HepG2 (cell line): ENCODE measurements around the gene TENT4B. TPM values are rescaled to one million over a fixed set of nuclear protein-coding genes. Genes with fewer than 3 reads are reported as not detected.
A peak's percentile ranks its signal among the peaks of the same experiment; 100 is the strongest.

ENCODE experiments used
- CBFB ChIP-seq: sonication (generic); formaldehyde crosslinking; IDR thresholded peaks from 2 replicates; pipeline ENCODE4 v1.4.0; 2020; ENCODE audit warnings: missing genetic modification reagents
- CHD2 ChIP-seq: IDR thresholded peaks from 2 replicates; pipeline ENCODE4 v1.6.1; 2011; ENCODE audit warnings: low read depth, low read length, improper control_type of control experiment
- ETV5 ChIP-seq: IDR thresholded peaks from 2 replicates; pipeline ENCODE4 v1.6.1; 2018; ENCODE audit warnings: missing biosample characterization, missing genetic modification reagents, inconsistent platforms, borderline replicate concordance
- HHEX ChIP-seq: IDR thresholded peaks from 2 replicates; pipeline ENCODE4 v1.6.1; 2016; ENCODE audit warnings: control low read depth
- HOXA5 ChIP-seq: sonication (generic); formaldehyde crosslinking; IDR thresholded peaks from 2 replicates; pipeline ENCODE4 v1.4.0; 2020; ENCODE audit warnings: missing genetic modification reagents
- HOXA9 ChIP-seq: sonication (generic); formaldehyde crosslinking; IDR thresholded peaks from 2 replicates; pipeline ENCODE4 v1.8.1; 2022; ENCODE audit warnings: missing genetic modification reagents, mild to moderate bottlenecking, moderate library complexity, borderline replicate concordance
- IRX3 ChIP-seq: sonication (generic); formaldehyde crosslinking; IDR thresholded peaks from 2 replicates; pipeline ENCODE4 v1.8.1; 2023; ENCODE audit warnings: mild to moderate bottlenecking, low read depth, missing genetic modification reagents, borderline replicate concordance
- KDM5A ChIP-seq: fragments of 200-600 bp; sonication (generic); IDR thresholded peaks from 2 replicates; pipeline ENCODE4 v1.7.0; 2018; ENCODE audit warnings: antibody characterized with exemption, mild to moderate bottlenecking, low read length, borderline replicate concordance
- KDM5B ChIP-seq: sonication (generic); formaldehyde crosslinking; IDR thresholded peaks from 2 replicates; pipeline ENCODE4 v1.4.0; 2020; ENCODE audit warnings: missing genetic modification reagents, mild to moderate bottlenecking, borderline replicate concordance
- MED1 ChIP-seq: sonication (generic); formaldehyde crosslinking; IDR thresholded peaks from 2 replicates; pipeline ENCODE4 v1.4.0; 2020; ENCODE audit warnings: missing genetic modification reagents
- MXD3 ChIP-seq: IDR thresholded peaks from 2 replicates; pipeline ENCODE4 v1.6.1; 2016; ENCODE audit warnings: mild to moderate bottlenecking, missing biosample characterization, missing genetic modification reagents
- NFATC3 ChIP-seq: sonication (generic); formaldehyde crosslinking; IDR thresholded peaks from 2 replicates; pipeline ENCODE4 v1.5.1; 2020; ENCODE audit warnings: mild to moderate bottlenecking, missing genetic modification reagents
- PATZ1 ChIP-seq: sonication (generic); formaldehyde crosslinking; IDR thresholded peaks from 2 replicates; pipeline ENCODE4 v1.4.0; 2020; ENCODE audit warnings: missing genetic modification reagents
- POLR2AphosphoS5 ChIP-seq: IDR thresholded peaks from 2 replicates; pipeline ENCODE4 v1.6.1; 2012; ENCODE audit warnings: low read depth, low read length
- POLR2G ChIP-seq: fragments of 200-400 bp; formaldehyde crosslinking; IDR thresholded peaks from 2 replicates; pipeline ENCODE4 v1.6.1; 2018; ENCODE audit warnings: mild to moderate bottlenecking, low read depth, low read length, moderate library complexity
- RBAK ChIP-seq: sonication (generic); formaldehyde crosslinking; IDR thresholded peaks from 2 replicates; pipeline ENCODE4 v1.5.1; 2020; ENCODE audit warnings: mild to moderate bottlenecking, missing genetic modification reagents
- SAP130 ChIP-seq: IDR thresholded peaks from 2 replicates; pipeline ENCODE4 v1.6.1; 2016; ENCODE audit warnings: low read depth
- ZBTB33 ChIP-seq: sonication (generic); formaldehyde crosslinking; IDR thresholded peaks from 2 replicates; pipeline ENCODE4 v1.4.0; 2020; ENCODE audit warnings: missing genetic modification reagents
- ZKSCAN5 ChIP-seq: sonication (generic); formaldehyde crosslinking; IDR thresholded peaks from 2 replicates; pipeline ENCODE4 v1.5.1; 2020; ENCODE audit warnings: mild to moderate bottlenecking, missing genetic modification reagents
- ZNF136 ChIP-seq: sonication (generic); formaldehyde crosslinking; IDR thresholded peaks from 2 replicates; pipeline ENCODE4 v1.8.1; 2022; ENCODE audit warnings: low read depth, mild to moderate bottlenecking, moderate library complexity, missing genetic modification reagents
- ZNF274 ChIP-seq: sonication (generic); formaldehyde crosslinking; IDR thresholded peaks from 2 replicates; pipeline ENCODE4 v1.5.1; 2020; ENCODE audit warnings: mild to moderate bottlenecking, missing genetic modification reagents
- ZNF280B ChIP-seq: sonication (generic); formaldehyde crosslinking; IDR thresholded peaks from 2 replicates; pipeline ENCODE4 v1.5.0; 2020; ENCODE audit warnings: missing genetic modification reagents, mild to moderate bottlenecking, borderline replicate concordance
- ZNF75D ChIP-seq: sonication (generic); formaldehyde crosslinking; IDR thresholded peaks from 2 replicates; pipeline ENCODE4 v1.8.1; 2023; ENCODE audit warnings: missing genetic modification reagents, mild to moderate bottlenecking, borderline replicate concordance
- ZNF883 ChIP-seq: sonication (generic); formaldehyde crosslinking; IDR thresholded peaks from 2 replicates; pipeline ENCODE4 v1.5.1; 2020; ENCODE audit warnings: mild to moderate bottlenecking, missing genetic modification reagents; ENCODE audit errors: not compliant biosample characterization
- polyA plus RNA-seq, 8 experiments: library from polyadenylated mRNA; depleted of rRNA in 3 of 8; stranded (reverse) in 7 of 8; unstranded in 1 of 8; fragments of >200 nt; fragmentation: Illumina TruSeq in 4 of 8; extraction: Trizol in 4 of 8; gene quantifications; 2 replicates each; pipeline versions ENCODE4 v1.2.1 to v1.2.3, GENCODE V29; 2011 to 2016; ENCODE audit warnings: low read depth in 4 of 8, missing spikeins in 1 of 8, mixed read lengths in 1 of 8; ENCODE audit not compliant: insufficient read depth in 1 of 8
- total RNA-seq, 5 experiments: library from RNA; depleted of rRNA; stranded (reverse); fragments of >200 nt; fragmentation: Illumina TruSeq; extraction: Trizol; gene quantifications; 2 replicates each; pipeline ENCODE4 v1.2.3, GENCODE V29; 2016; ENCODE audit warnings: low read depth in 1 of 5

The TENT4B gene
- total and polyA plus RNA-seq, 2 of the 13 experiments (the other 11 are each of a cell fraction or from before 2014, with no cell fraction given) = 15.0 to 32.8 TPM

- 0 out of 2 replicates have a peak, but pooled peaks have one; percentile 19 for TF ChIP-seq HOXA5 (CRISPR knock-in tag)
- 0 out of 2 replicates have a peak, but pooled peaks have one; percentile 52 for TF ChIP-seq ZNF280B (CRISPR knock-in tag)
- TF ChIP-seq POLR2AphosphoS5 = no peak
- no peak for TF ChIP-seq ZNF136 (CRISPR knock-in tag)
- TF ChIP-seq MED1 (CRISPR knock-in tag) = no peak; the same call in 1 of the 2 replicates
- TF ChIP-seq CBFB (CRISPR knock-in tag) = peak; percentile 49; the same call in 1 of the 2 replicates
- TF ChIP-seq ETV5 (CRISPR knock-in tag) = peak; percentile 4; the same call in 1 of the 2 replicates
- peak; percentile 76 for TF ChIP-seq MXD3 (CRISPR knock-in tag)
- no peak for TF ChIP-seq POLR2G
- 0 out of 2 replicates have a peak, but pooled peaks have one; percentile 36 for TF ChIP-seq HOXA9 (CRISPR knock-in tag)
- no peak for TF ChIP-seq KDM5A
- TF ChIP-seq ZNF75D (CRISPR knock-in tag) = no peak
- no peak for TF ChIP-seq SAP130
- peak; percentile 29; the same call in 1 of the 2 replicates for TF ChIP-seq PATZ1
- peak; percentile 79 for TF ChIP-seq ZNF883 (CRISPR knock-in tag)
- peak; percentile 38; the same call in 1 of the 2 replicates for TF ChIP-seq KDM5B (CRISPR knock-in tag)
- TF ChIP-seq CHD2 = no peak
- TF ChIP-seq ZBTB33 (CRISPR knock-in tag) = peak; percentile 21; the same call in 1 of the 2 replicates
- TF ChIP-seq HHEX (CRISPR knock-in tag) = no peak
- 0 out of 2 replicates have a peak, but pooled peaks have one; percentile 19 for TF ChIP-seq IRX3 (CRISPR knock-in tag)
- TF ChIP-seq ZNF274 = peak; percentile 50; the same call in 1 of the 2 replicates
- 0 out of 2 replicates have a peak, but pooled peaks have one; percentile 86 for TF ChIP-seq NFATC3
- TF ChIP-seq RBAK (CRISPR knock-in tag) = no peak
- TF ChIP-seq ZKSCAN5 (CRISPR knock-in tag) = 0 out of 2 replicates have a peak, but pooled peaks have one; percentile 17
Observed at GRCh38 chr16:50246299-50247122, 93.4 kb downstream of the TENT4B start (continued).
